HG02763 (cell line): ENCODE measurements around the gene CEP72.
"Not testable (repeated sequence)": the region's sequence is repeated elsewhere in the genome, so short reads cannot be mapped to it uniquely, and the experiment has no call there.

Source experiments
- ATAC-seq: cut with Tn5 transposase; IDR thresholded peaks from one replicate; pipeline ENCODE4 v1.9.1; 2021; ENCODE audit warnings: mild to moderate bottlenecking, moderate library complexity; ENCODE audit not compliant: unreplicated experiment

Gene CEP72

DNA sequence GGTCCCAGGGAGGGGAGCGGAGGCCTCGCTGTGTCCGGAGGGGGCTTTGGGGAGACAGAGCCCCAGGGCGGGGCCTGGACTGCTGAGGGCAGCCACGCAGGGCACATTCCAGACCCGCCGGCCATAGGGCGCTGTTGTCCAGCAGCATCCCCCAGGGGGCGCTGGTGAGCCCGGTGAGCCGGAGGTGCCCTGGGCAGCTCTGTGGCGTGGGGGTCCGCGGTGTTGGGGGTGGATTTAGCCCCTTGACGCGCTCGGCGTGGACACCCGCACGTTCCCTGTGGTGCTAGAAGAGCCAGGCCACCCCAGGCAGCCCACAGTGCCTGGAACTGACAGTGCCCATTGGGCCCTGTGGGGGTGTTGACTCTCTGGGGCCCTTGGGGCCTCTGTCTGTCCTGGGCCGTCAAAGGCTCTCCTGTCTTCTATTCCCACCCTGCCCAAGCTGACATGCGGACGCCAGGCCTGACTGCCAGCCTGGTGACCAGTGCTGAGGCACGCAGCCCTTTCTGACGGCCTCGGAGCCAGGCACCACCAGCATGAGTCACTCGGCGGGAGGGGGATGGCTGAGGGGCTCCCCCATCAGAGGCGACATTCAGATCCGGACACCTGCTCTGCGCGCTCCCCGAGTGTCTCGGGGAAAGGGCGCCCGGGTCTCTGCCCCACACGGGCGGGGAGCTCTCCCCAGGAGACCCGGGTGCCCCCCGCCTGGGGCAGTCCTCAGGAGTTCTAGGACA is 57.1 kb downstream of the CEP72 start:
- no peak for ATAC-seq

DNA sequence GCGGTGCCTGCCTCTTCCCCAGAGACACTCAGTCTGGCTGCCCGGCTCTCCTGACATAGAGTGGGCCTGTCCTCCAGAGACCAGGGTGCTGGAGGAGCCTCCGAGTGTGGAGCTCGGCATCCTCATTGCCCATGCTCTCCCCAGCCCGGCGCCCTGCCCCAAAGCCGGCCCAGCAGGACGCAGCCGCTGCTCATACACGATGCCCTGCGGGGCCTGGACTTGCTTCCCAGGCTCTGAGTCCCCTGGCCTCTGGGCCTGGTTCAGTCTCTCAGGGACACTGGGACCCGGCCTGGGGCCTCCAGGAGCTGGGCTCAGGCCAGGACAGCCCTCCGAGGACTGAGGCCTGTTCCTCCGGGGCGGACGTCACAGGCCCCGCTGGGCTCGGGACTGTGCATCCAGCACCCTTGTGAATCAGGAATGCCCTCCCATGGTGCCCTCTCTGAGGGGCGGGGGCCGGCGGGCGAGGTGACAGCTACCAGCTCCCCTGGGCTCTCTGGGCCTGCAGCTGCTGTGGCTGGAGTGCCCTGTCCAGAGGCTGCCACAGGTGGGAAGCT is 57.8 kb downstream of the CEP72 start:
- ATAC-seq, result no peak

DNA sequence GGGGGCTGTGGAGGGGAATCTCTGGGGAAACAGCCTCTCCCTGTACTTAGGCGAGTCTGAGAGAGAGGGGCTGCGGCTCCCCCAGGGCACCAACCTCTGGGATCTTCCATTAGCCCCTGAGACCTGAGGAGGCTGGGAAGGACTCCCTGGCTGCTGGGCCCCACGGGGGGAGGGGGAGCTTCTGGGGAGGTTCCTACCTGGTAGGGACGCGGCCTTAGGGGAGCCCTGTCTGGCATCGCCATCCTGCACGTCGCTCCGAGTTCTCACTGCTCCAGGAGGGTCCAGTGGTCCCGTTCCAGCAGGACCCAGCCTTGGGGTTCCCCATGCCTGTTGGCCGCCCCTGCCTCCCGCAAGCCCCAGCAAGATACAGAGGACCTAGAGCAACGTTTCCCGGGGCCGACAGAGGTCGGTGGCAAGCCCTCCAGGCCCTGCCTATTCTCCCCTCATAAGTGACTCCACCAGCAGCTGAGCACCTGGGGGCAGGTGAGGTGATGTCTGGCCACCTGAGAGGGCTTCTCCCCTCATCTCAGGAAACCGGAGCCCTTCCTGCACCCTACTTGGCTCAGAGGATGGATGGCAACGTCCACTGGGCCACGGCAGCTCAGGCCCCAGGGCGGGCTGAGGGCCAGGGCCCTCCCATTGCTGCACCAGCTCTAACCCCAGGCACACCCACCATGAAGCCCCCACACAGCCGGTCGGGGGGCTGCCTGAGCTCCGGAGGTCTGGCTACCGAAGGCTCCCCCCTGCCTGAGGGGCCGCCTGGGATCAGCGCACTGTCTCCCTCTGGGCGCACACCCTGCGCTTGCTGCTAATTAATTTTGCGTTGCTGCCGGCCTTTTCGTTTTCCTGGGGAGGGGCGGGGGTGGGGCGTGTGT is 58.5 kb downstream of the CEP72 start:
- ATAC-seq, result no peak

DNA sequence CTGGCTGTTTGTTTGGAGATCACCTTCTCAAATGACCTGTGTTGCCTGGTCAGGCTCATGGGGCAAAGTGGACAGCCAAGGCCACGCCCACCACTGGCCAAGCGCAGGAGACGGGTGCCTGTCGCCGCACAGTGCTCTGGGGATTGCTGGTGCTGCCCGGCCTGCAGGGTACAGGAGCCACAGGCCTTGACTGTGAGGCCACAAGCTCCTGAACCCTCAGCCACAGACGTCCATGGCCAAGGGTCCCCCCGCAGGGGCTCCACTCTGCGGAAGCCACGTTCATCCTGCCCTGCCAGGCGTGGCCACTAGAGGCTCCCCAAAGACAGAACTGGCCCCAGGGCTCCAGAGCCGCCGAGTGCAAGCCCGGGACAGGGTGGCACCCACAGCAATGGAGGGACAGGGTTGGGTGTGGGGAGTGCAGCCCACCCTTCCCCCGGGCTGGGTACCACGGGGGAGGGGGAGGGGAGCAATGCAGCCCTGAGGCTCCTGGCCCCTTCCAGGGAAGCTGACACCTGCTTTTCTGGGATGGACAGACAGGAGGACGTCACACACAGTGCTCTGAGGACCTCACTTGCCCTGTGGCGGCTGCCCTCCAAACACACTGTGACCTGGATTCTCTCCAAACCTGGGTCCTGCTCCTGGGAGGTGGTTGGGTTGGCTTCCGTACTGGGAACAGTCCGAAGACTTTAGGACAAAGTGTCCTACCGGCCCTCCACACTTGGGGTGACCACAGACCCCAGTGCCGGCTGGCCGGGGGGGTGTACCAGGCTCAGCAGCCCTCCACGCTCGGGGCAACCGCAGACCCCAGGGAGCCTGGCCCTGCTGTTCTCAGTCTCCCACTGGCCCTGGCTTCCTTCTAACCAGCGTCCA is 59.6 kb downstream of the CEP72 start:
- ATAC-seq, result peak; percentile 57

DNA sequence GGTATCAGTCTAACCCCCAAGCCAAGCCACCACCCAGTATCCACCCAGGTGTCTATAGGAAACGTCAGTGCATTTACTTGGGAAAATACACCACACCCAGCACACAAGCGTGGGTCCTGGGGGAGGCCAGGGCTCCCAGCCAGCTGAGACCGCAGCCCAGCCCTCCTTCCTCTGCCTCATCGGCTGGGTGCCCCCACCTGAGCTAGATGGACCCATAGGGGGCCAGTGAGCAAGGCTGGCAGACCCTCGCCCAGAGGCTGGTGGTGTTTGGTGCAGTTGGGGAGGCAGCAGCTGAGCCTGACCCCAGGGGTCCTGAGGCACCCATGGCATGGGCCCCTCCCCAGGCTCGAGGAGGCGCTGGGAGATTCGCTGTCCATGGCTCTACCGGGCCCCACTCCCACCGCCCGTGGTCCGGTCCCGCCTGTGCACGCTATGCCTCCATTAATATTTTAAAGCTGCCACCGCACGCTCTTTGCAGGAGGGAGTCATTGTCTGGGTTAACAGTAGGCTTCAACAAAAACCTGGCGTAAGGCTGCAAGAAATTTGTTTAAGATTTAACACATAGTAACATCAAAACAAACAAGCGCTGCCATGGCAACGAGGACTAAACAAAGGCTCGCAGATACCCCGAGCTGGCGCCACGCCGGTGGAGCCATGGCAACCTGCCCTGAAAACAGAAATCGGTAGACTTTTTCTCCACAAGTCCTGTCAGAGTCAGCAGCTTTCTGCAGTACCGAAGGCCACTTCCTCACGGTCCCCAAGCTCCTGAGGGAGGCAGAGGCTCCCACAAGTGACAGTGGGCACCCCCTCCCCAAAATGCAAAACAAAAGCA is 60.4 kb downstream of the CEP72 start:
- ATAC-seq, result no peak

DNA sequence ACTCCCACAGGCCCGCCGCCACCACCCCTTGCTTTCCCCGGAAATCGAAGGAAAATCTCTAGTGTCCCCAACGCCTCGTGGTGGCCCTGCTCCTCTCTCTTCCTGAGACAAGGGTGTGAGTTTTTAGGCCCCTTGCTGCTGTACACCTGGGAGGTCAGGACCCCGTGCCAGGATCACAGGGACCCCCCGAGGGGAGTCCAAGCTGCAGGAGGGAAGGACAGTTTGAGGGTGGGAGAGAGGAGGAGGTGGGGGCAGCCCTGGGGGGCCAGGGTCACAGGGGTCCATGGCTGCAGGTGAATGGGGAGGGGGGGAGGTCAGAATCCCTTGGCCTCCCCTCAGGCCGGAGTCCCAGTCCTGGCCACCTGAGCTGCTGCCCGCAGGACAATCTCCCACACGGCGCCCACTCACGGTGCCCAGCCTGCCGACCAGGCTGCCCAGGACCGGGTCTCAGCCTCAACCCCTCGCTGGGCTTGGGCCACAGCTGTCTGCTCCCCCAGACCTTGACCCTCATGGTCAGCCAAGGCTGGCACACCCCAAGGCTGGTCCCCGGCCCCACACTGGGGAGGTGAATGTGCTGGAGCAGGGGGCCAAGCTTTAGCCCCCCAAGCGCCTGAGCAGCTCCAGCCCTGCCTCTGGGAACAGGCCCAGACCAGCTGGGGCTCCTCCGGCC is 61.2 kb downstream of the CEP72 start:
- ATAC-seq, result no peak

DNA sequence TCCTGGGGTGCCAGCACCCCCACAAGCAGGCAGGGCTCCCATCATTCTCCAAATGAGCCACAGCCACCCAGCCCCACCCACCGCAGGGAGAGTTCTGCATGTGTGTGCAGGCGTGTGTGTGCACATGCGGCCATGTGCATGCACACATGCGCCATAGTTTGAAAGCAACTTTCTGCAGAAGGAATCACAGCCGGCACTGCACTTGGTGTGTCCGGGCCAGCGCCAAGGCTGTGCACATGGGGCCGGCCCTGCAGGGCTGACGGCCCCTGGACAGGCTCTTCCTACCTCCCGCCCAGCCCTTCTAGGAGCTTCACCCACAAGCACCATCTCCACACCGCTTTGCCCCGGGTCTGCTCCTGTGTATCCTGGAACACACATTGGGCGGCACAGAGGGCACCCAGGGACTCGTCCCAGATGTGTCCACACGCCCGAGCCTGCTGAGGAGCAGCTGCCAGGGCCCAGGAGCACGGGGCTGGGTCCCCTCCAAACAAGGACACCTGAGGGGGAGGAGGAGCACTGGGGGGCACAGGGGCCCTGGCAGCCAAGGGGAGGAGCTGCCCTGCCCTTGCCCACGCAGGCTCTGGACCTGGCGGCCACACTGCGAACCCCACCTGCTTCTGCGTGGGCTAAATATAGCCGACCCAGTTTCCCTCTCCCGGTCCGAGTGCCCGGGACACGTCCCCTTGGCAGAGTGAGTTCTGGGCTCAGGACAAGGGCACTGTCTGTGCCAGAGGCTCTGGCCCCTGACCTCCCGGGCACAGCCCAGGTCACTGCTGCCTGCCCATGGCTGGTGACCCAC is 61.9 kb downstream of the CEP72 start:
- no peak for ATAC-seq

DNA sequence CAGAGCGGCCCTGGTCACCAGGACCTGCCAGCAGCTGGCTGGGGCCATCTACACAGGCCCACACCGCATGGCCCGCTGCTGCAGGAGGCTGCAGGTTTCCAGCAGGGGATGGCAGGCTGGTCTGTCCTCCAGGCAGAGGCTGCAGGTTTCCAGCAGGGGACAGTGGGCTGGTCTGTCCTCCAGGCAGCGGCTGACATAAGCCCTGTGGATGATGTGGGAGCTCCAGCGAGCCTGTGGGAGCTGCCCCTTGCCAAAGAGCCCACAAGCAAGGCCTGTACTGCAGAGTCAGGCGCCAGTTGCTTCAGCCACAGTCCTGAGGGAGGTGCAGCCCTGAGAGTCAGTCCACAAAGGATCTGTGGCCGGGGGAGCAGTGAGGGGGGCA is 62.5 kb downstream of the CEP72 start:
- ATAC-seq, result no peak

DNA sequence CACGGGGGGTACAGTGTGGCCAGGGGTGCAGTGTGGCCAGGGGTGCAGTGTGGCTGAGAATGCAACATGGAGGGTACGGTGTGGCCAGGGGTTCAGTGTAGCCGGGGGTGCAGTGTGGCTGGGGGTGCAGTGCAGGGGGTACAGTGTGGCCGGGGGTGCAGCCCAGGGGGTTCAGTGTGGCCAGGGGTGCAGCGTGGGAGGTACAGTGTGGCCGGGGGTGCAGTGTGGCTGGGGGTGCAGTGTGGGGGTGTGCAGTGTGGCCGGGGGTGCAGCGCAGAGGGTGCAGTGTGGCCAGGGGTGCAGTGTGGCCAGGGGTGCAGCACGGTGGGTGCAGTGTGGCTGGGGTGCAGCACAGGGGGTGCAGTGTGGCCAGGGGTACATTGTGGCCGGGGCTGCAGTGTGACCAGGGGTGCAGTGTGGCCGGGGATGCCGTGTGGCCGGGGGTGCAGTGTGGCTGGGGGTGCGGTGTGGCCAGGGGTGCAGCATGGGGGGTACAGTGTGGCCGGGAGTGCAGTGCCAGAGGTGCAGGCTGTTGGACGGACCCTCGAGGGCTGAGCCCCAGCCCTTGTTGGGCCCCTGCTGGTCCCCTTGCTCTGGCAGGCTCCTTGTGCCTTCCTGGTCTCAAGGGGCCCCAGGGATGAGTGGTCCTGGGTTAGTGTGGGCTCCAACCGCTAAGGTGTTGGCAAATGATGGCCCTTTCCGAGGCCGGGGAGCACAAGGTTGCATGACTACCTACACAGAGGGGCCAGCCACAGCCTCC is 63.2 kb downstream of the CEP72 start:
- ATAC-seq, result no peak

DNA sequence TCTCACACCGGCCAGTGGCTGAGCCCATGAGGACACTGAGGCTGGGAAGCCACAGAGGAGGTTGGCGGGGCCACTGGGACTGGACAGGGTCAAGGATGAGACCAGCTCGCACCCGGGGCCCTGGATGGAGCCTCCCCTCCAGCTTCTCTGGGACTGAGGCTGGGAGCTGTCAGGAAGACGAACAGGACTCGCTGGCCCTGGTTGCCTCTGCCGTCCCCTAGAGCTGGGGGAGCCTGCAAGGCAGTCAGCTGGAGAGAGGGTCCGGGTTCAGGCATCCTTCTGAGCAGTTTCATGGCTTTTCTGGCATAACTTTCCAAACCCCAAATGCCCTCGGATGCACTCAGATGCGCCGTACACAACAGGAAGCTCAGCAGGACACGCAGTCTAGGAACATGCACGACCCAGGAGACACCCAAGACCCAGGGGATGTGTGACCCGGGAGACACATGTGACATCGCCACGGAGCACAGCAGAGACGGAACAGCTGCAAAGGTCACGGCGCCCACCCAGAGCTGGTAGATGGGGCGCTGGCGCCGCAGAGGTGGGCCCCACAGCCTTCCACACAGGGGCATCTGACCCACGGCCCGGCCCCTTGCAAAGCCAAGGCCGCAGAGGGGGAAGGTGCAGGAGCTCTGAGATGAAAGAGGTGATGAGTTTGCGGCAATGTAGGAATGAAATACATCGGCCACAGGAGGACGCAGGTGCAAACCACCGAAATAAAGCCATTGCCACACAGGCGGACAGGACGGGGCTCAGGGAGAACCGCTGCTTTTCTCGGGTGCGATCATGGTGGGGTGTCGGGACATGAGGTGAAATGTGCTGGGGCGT is 63.9 kb downstream of the CEP72 start:
- ATAC-seq, result no peak

DNA sequence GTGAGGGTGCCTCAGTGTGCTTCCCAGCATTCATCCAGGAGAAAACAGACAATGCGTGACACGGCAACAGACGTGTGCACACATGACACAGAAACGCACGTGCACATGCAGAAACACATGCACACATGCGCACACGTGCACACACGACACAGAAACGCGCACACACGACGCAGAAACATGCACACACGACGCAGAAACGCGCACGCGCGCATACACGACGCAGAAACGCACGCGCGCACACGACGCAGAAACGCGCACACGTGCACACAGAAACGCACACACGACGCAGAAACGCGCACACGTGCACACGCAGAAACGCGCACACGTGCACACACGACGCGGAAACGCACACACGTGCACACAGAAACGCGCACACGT is 64.5 kb downstream of the CEP72 start:
- no peak for ATAC-seq

DNA sequence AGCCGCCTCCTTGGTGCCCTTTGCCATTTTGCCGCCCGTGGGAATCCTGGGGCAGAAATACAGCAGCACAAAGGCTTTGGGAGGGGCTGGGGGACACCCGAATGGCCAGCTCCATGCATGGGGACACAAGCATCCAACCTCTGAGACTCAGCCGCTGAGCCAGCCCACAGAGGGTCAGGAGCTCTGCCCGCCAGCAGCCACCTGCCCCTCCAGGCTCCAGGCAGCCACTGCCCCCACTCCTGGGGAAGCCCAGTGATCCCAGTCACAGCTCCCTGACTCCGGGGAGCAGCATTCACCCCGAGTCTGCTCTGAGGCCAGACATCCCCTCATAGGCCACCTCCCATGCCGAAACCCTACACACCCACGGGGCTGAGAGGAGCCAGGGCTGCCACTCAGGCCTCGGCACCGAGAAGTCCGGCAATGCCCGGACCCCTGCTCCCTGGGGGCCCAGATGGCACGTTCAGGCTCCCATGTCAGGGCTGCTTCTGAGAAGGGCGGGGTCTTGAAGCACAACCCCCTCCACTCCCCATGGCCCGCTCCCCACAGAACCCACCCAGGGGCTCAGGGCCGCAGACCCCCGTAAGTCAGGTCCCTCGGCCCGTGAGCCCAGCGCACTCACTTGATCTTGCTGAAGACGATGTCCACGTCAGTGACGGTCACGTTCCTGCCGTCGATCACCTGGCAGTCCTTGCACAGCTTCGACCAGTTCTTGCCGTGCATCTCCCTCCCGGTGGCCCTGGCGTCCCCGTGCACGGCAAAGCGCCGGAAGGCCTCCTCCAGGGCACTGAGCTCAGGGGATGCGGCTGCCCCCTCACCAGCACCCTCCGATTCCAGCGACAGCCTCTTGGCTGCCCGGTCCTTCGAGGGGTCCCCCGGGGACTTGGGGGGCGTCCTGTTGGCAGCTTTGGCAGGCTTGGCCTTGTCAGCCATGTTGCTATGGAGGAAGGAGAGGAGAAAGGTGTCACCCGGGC is 65.3 kb downstream of the CEP72 start:
- ATAC-seq, result no peak

DNA sequence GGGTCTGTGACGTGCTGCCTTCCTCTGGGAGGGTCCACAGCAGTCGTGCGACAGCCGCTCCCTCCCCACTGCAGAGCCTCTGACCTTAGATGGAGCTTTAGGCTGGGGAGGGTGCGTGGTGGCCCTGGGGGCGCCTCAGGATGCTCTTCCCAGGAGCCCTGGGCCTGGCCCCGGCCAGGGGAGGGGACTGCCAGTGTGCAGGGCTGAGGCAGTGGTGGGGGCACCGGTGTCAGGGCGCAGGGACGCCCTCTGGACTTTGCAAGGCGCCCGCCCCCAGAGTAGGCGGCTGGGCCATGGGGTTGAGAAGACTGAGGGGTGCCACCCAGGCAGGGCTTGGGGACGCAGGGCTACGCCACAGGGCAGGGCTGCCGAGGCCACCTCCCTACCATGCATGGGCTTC is 66.4 kb downstream of the CEP72 start:
- ATAC-seq, result not testable (repeated sequence)

DNA sequence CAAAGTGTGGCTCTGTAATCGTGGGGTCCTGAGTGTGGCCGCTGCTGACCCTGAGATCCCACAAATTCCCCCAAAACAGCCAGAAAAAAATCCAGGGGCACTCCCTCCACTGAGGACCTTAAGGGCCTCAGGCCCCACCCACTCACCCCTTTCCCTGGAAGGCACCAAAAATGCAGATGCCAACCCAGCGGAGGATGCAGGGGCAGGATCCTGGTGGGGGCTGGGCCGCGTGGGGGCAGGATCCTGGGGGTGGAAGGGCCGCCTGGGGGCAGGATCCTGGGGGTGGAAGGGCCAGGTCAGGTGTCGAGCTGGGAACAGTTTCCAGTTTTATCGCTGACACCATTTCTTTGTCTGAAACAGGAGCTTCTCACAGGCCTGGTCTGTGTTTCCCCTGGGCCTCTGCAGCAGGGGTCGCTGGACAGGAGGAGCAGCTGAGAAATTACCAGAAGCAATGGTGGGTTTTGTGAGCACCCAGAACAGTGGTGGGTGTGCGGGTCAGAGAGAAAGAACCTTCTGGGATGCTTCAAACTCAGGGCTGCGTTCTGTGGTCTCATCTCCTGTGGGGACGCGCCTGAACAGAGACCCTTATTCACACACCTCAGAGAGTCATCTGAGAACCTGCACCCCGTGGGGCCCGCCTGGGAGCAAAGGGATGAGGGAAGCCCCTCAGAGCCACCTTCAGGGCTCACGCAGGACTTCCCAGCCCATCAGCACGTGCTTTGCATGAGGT is 67.2 kb downstream of the CEP72 start:
- not testable (repeated sequence) for ATAC-seq

DNA sequence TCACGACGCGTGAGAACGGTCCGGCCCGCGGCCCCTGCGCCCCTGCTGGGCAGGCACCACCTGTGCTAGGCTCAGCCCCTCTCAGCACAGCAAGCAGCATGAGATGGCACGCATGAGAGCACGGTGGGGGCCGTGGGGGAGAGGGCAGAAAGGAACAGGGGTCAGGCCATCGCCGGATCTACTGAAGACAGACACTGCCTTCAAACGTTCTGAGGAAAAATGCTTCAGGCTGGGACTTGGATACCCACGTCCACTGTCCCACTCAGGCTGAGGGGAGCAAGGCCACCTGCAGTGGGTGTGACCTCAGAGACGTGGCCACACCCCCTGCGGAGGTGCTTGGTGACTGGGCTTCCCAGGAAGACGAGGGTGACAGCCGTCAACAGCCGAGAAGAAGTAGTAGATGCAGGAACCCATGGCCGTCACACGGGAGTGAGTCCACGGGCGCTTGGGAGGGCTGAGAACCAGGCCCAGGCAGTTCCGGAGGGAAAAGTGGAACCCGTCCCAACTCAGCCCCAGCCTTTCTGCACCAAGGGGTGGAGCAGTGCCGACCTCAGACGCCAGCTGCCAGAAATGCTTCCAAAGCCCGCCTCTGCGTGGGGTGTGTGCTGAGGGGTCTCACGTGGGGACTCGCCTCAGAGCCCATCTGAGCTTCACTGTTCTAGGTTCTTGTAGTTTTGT is 68.1 kb downstream of the CEP72 start:
- not testable (repeated sequence) for ATAC-seq
